Measurements from ENCODE around the gene NCLN.

Gene NCLN

GRCh38 chr19:3257071-3257470 is 71.3 kb downstream of the NCLN start:
- no peak for DNase-seq (ENCODE audit: low read depth in 2 of 2)
